Caco-2 (cell line): Measurements from ENCODE around the gene FBXO47. TPM values are rescaled to one million over a fixed set of nuclear protein-coding genes. Genes with fewer than 3 reads are reported as not detected.

Source experiments
- BruUV-seq: library from RNA; stranded (reverse); fragments of 400-500 nt; replicated peaks from 2 replicates; lab custom pipeline; 2021; lab: Mats Ljungman, UMichigan
- CTCF ChIA-PET: fragments of 300-600 bp; sonication (Branson Sonifier 250); formaldehyde crosslinking; loops from one replicate; lab custom pipeline; 2022; ENCODE audit warnings: antibody characterized with exemption; lab: Charles Lee
- POLR2A ChIA-PET: fragments of 300-600 bp; sonication (Branson Sonifier 250); formaldehyde crosslinking; loops from one replicate; lab custom pipeline; 2022; ENCODE audit warnings: antibody characterized with exemption; lab: Charles Lee
- DNase-seq, 2 experiments: peaks; one replicate each; pipeline versions ENCODE4 v3.0.0 to v3.0.0-alpha.2; 2020 to 2022
- H3K27me3 ChIP-seq: replicated peaks from 2 replicates; pipeline ENCODE4 v1.6.0; 2011; ENCODE audit warnings: low read length; ENCODE audit not compliant: control insufficient read depth, insufficient read depth
- H3K36me3 ChIP-seq: 2 replicates; pipeline ENCODE4 v1.5.1; 2011; ENCODE audit warnings: low read length; ENCODE audit not compliant: control insufficient read depth, insufficient read depth
- H3K4me1 ChIP-seq: fragments of 250-450 bp; sonication (Bioruptor Pico); 2 replicates; pipeline ENCODE4 v1.5.1; 2020; ENCODE audit warnings: mild to moderate bottlenecking
- H3K4me3 ChIP-seq: 2 replicates; pipeline ENCODE4 v1.5.1; 2011; ENCODE audit warnings: low read depth, mild to moderate bottlenecking, control low read depth, low read length
- H3K9me3 ChIP-seq: fragments of 250-450 bp; sonication (Bioruptor Pico); 2 replicates; pipeline ENCODE4 v1.5.1; 2020; ENCODE audit warnings: mild to moderate bottlenecking, moderate library complexity
- H3K27ac Mint-ChIP-seq: one replicate; pipeline ENCODE4 v1.8.0; 2022; ENCODE audit warnings: mixed read lengths; ENCODE audit not compliant: unreplicated experiment
- H3K27me3 Mint-ChIP-seq: one replicate; pipeline ENCODE4 v1.8.0; 2022; ENCODE audit warnings: mixed read lengths; ENCODE audit not compliant: insufficient read depth, unreplicated experiment
- H3K36me3 Mint-ChIP-seq: one replicate; pipeline ENCODE4 v1.8.0; 2022; ENCODE audit warnings: mild to moderate bottlenecking, mixed read lengths; ENCODE audit not compliant: insufficient read depth, unreplicated experiment
- H3K4me1 Mint-ChIP-seq: one replicate; pipeline ENCODE4 v1.8.0; 2022; ENCODE audit warnings: low read depth, mixed read lengths; ENCODE audit not compliant: unreplicated experiment
- H3K4me3 Mint-ChIP-seq: one replicate; pipeline ENCODE4 v1.8.0; 2022; ENCODE audit warnings: mild to moderate bottlenecking, moderate library complexity, mixed read lengths; ENCODE audit not compliant: unreplicated experiment
- H3K9me3 Mint-ChIP-seq: one replicate; pipeline ENCODE4 v1.8.0; 2022; ENCODE audit warnings: mixed read lengths; ENCODE audit not compliant: unreplicated experiment
- intact Hi-C: fragments of 100-400 bp; cut with micrococcal nuclease; formaldehyde crosslinking; loops from one replicate; pipeline ENCODE4 v1.10.0; 2022; ENCODE audit not compliant: unreplicated experiment
- total RNA-seq: library from RNA; stranded (reverse); gene quantifications from 2 replicates; pipeline ENCODE4 v1.2.3, GENCODE V29; 2022
- TF ChIP-seq, protein P1 (sequence below), 2 experiments: fragments of 200-600 bp in 1 of 2; IDR thresholded peaks; 1 replicate in 1 of 2; 2 replicates in 1 of 2; pipeline versions ENCODE4 v1.5.1 to v1.8.0; 2011 to 2022; ENCODE audit warnings: antibody characterized with exemption in 1 of 2, control low read depth in 1 of 2, inconsistent platforms in 1 of 2, low read depth in 1 of 2, low read length in 1 of 2, mild to moderate bottlenecking in 1 of 2, moderate library complexity in 1 of 2; ENCODE audit not compliant: insufficient read depth in 1 of 2, severe bottlenecking in 1 of 2, unreplicated experiment in 1 of 2

The FBXO47 gene
- total RNA-seq, 1 experiment from 2014 or later, result not detected

DNA sequence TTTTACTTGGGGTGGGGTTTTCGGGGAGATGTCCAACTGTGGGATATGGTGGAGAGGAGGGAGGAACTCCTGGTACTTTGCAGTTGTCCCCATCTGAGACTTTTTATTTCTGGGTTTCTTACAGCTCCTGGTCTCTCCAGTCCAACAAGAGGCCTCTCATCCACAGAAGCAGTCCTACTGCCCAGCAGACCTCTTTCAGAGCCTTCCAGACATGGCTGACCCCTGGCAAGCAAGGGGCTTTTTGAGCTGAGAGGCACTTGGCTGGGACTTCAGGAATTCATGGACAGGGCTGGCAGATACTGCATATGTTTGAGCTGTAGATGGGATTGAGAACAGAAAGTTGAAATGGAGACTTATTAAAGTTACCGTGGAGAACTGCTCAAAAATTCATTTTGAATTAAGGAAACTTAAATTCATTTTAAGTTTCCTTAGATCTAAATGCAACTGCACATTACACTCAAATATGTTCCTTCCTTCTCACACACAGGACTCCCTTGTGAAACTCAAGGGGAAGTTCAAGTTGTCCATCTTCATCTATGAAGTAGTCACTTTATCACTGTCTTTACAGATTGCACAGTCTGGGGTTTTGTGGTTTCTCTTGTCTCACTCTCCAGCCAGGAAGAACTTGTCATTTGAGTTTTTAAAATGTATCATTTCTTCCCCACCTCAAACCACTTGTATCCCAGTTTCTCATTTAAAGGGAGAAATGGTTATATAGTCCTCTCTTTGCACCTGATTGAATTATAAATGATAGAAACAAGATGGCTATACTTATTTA, 40.7 kb downstream of the FBXO47 start:
- no TSS peak for BruUV-seq
- TF ChIP-seq, protein P1, sequence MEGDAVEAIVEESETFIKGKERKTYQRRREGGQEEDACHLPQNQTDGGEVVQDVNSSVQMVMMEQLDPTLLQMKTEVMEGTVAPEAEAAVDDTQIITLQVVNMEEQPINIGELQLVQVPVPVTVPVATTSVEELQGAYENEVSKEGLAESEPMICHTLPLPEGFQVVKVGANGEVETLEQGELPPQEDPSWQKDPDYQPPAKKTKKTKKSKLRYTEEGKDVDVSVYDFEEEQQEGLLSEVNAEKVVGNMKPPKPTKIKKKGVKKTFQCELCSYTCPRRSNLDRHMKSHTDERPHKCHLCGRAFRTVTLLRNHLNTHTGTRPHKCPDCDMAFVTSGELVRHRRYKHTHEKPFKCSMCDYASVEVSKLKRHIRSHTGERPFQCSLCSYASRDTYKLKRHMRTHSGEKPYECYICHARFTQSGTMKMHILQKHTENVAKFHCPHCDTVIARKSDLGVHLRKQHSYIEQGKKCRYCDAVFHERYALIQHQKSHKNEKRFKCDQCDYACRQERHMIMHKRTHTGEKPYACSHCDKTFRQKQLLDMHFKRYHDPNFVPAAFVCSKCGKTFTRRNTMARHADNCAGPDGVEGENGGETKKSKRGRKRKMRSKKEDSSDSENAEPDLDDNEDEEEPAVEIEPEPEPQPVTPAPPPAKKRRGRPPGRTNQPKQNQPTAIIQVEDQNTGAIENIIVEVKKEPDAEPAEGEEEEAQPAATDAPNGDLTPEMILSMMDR (IDR thresholded peaks at IDR 0.05; ENCODE audit: insufficient read depth in 1 of 2, low read depth in 1 of 2, low read length in 1 of 2, severe bottlenecking in 1 of 2, unreplicated experiment in 1 of 2), result no peak
- no peak overlapping the region for H3K27ac Mint-ChIP-seq
- Histone ChIP-seq H3K4me3 (no peak overlapping the region), H3K9me3 (no peaks in the 10 kb centered on the region), H3K4me1 (no peaks in the 10 kb centered on the region), H3K27me3 (no peaks in the 10 kb centered on the region), H3K36me3 (no peaks in the 10 kb centered on the region)
- intact Hi-C loops, result no loop called here
- no peak for DNase-seq
- H3K36me3 Mint-ChIP-seq, result no peaks in the 10 kb centered on the region
- ChIA-PET CTCF (interaction anchor here (1.9 kb wide), 1 partner anchor 57 kb away, joined by 6 read pairs; no protein-coding TSS in a partner anchor), POLR2A (interaction anchor here (1.1 kb wide), 1 partner anchor 41 kb away, joined by 5 read pairs; the partner anchor contains the start of gene FBXO47)
- H3K4me3 Mint-ChIP-seq, result no peak overlapping the region
- no peaks in the 10 kb centered on the region for H3K27me3 Mint-ChIP-seq
- no peaks in the 10 kb centered on the region for H3K9me3 Mint-ChIP-seq
- no peaks in the 10 kb centered on the region for H3K4me1 Mint-ChIP-seq

DNA sequence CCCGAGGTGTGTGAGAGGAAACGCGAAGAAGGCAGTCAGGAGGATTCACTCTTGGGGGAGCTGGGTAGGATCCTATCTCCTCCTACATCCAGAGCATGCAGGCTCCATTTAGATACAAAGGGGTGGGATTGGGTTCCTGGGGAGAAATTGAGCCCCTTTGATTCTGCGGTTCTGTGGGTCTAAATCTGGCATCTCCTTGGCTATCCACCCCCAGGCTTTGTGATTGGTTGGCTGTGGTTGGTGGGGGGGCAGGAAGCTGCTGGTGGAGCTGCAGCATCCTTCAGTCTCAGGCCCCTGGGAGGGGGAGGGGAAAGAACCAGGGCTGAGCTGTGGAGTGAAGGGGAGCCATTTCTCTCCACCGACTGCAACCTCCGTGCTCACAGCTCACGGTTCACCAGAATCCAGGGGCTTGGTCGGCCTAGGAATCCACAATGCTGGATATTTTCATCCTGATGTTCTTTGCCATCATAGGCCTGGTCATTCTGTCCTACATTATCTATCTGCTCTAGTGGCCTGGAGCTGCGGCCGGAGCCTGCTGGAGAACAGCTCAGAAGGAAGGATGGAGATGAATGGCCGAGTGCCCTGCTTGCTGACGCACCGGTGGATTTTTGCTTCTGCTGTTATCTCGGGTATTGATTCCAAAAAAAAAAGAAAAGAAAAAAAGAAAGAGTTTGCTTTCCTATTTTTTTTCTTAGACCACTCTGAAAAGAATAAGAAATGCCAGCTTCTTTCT, 41.8 kb downstream of the FBXO47 start, which contains the start of gene LASP1NB:
Gene LASP1NB (plus strand): TSS at position 352 of the 733 bp plus-strand sequence.
- Mint-ChIP-seq H3K4me3 (no peak within 1 kb of the TSS), H3K27me3 (no peaks in the 10 kb centered on the region), H3K9me3 (no peaks in the 10 kb centered on the region), H3K27ac (no peak within 1 kb of the TSS), H3K36me3 (peaks cover 6% of the 10 kb centered on the region), H3K4me1 (no peaks in the 10 kb centered on the region)
- intact Hi-C loops, result no loop called here
- Histone ChIP-seq H3K27me3 (no peaks in the 10 kb centered on the region), H3K4me1 (no peaks in the 10 kb centered on the region), H3K36me3 (no peaks in the 10 kb centered on the region), H3K9me3 (no peaks in the 10 kb centered on the region), H3K4me3 (no peak within 1 kb of the TSS)
- ChIA-PET POLR2A (interaction anchor here (1.1 kb wide), 1 partner anchor 42 kb away, joined by 5 read pairs; the partner anchor contains the start of gene FBXO47), CTCF (interaction anchor here (1.9 kb wide), 1 partner anchor 58 kb away, joined by 6 read pairs; no protein-coding TSS in a partner anchor)
- DNase-seq, result no peak
- BruUV-seq, result no TSS peak
- TF ChIP-seq, protein P1 (IDR thresholded peaks at IDR 0.05; ENCODE audit: insufficient read depth in 1 of 2, low read depth in 1 of 2, low read length in 1 of 2, severe bottlenecking in 1 of 2, unreplicated experiment in 1 of 2), result no peak
